NK-92 treated with Interleukin-12 subunit alpha and Interleukin-12 subunit beta, amount 100 ng/mL, for 24 hours (cell line): ENCODE measurements around the gene TRIM34.
"Not testable (repeated sequence)": the region's sequence is repeated elsewhere in the genome, so short reads cannot be mapped to it uniquely, and the experiment has no call there.

ENCODE experiments used
- DNase-seq: peaks from one replicate; lab custom pipeline; 2025; lab: John Stamatoyannopoulos, UW

Gene TRIM34, protein sequence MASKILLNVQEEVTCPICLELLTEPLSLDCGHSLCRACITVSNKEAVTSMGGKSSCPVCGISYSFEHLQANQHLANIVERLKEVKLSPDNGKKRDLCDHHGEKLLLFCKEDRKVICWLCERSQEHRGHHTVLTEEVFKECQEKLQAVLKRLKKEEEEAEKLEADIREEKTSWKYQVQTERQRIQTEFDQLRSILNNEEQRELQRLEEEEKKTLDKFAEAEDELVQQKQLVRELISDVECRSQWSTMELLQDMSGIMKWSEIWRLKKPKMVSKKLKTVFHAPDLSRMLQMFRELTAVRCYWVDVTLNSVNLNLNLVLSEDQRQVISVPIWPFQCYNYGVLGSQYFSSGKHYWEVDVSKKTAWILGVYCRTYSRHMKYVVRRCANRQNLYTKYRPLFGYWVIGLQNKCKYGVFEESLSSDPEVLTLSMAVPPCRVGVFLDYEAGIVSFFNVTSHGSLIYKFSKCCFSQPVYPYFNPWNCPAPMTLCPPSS

DNA sequence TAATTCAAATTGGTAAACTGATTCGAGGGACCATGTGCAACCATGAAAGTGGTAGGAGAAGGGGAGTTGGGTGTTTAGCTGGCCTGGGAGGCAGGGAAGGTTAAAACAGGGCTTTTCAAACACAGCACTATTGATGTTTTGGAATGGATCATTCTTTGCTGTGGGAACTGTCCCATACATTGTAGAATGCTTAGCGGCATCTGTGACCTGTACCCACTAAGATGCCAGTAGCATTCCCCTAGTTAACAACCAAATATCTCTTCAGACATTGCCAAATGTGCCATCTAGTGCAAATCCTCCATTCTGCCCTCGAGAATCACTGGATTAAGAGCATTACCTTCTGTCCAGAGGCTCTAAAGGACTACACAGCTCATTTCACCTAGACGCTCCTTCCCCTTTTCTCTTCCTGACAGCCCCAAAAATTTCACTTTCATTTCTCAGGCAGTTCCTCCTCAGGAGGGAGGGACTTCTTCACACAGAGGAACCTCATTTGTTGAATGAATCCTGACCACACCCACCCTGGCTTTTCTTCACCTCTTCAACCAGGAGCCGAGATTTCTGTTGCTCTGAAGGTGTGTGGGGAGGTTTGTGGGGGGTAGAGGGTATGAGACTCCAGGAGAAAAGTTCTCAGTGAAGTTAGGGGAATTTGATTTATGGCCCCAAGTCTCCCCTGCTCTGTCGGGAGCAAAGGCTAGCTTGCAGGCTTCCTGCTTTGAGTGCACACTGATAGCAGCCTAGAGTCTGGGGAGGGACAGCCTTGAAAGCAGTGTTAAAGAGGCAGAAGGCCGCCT, at the start of gene TRIM34:
TRIM34 (plus strand) TSS at position 513 of the 791 bp plus-strand sequence. CDS start 7,331 bp downstream, outside the sequence.
- DNase-seq, result peak; percentile 42

DNA sequence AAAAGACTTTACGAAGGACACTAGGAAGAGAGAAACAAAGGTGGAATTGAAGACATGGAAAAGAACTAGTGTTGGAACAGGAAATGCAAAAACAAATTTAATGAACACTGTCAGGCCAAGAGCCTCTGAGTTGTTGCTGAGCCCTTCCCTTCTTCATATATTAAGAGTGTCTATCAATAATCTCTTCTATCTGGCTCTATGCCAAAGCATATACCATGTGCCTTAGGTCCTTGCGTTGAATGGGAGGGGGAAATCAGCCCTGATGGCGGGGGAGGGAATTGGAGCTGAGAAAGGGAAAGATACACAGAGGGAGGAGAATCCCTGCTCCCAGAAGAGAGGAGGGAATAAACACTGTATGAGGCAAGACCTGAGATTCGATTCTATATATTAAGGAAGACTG, 49.6 kb upstream of the TRIM34 start:
- no peak for DNase-seq

DNA sequence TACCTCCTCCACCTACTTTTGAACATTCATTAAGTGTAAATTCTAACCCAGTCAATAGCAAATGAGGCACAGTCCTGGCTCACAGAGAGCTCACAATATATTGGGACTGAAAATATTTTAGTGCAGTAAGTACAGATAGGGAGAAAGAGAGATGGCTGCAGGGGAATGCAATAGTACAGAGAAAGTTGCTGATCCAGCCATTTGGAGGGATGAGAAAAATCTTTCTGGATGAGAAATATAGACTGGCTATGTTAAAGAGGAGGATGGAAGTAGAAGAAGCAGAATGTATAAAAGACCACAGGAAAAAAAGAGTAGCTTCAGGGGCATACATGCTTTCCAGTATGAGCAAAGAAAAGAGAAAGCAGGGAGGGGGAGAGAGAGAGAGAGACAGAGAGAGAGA, 47.7 kb upstream of the TRIM34 start:
- no peak for DNase-seq

DNA sequence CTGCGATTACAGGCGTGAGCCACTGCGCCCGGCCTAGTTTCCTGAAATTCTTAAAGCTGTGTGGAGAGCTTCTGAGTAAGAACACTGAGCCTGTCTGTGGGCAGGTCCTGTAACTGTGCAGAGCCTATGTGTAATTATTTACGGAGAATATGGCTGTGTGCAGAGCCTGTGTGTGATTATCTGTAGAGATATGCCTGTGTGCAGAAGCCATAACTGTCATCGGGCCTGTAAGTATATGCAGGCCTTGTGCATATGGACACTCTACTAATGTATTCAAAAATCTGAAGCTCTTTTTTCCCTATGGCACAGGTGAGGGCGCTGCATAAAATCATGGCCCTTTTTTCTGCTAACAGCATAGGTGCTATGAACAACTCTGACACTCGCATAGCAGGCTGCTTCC, 44.2 kb upstream of the TRIM34 start, which contains the start of gene OR52B6:
OR52B6 (plus strand) TSS at position 301 of the 400 bp plus-strand sequence; CDS start at position 301, 0 bp downstream.
- no peak for DNase-seq

DNA sequence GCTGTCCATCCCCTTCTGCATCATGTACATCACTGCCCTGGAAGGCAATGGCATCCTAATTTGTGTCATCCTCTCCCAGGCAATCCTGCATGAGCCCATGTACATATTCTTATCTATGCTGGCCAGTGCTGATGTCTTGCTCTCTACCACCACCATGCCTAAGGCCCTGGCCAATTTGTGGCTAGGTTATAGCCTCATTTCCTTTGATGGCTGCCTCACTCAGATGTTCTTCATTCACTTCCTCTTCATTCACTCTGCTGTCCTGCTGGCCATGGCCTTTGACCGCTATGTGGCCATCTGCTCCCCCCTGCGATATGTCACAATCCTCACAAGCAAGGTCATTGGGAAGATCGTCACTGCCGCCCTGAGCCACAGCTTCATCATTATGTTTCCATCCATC, 43.8 kb upstream of the TRIM34 start:
- no peak for DNase-seq

DNA sequence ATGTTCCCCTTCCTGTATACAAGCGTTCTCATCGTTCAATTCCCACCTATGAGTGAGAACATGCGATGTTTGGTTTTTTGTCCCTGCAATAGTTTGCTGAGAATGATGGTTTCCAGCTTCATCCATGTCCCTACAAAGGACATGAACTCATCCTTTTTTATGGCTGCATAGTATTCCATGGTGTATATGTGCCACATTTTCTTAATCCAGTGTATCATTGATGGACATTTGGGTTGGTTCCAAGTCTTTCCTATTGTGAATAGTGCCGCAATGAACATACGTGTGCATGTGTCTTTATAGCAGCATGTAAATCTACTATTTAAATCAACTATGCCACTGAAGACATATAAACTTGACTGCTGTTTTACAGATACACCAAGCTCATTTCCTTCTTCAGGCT, 40.3 kb upstream of the TRIM34 start:
- DNase-seq, result not testable (repeated sequence)

DNA sequence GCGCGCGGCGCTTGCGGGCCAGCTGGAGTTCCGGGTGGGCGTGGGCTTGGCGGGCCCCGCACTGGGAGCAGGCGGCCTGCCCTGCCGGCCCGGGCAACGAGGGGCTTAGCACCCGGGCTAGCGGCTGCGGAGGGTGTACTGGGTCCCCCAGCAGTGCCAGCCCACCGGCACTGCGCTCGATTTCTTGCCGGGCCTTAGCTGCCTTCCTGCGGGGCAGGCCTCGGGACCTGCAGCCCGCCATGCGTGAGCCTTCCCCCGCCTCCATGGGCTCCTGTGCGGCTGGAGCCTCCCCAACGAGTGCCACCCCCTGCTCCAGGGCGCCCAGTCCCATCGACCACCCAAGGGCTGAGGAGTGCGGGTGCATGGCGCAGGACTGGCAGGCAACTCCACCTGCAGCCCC, 34.9 kb upstream of the TRIM34 start:
- not testable (repeated sequence) for DNase-seq

DNA sequence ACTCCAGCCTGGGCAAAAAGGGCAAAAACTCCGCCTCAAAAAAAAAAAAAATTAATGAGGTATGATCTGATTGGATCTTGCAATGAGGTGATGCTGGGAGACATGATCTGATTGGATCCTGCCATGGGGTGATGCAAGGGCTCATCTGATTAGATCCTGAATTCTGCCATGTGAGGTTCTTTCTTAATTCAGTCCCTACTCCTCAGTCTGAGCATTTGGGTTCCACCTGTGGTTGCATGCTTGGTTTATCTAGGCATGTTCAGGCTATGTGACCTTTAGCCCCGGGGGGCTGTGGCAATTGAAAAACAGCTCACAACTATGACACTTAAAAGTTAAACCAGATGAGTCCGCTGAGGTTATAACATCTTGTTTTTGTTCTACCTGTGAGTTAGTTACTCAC, 33.2 kb upstream of the TRIM34 start:
- DNase-seq, result no peak

DNA sequence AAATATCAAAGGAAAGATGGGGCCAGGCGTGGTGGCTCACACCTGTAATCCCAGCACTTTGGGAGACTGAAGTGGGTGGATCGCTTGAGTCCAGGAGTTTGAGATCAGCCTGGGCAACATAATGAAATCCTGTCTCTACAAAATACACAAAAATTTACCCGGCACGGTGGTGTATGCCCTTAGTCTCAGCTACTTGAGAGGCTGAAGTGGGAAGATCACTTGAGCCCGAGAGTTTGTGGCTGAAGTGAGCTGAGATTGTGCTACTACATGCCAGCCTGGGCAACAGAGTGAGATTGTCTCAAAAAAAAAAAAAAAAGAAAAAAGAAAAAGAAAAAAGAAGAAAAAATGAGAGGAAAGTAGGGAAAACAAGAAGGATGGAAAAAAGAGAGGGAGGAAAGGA, 32.2 kb upstream of the TRIM34 start:
- DNase-seq, result no peak

DNA sequence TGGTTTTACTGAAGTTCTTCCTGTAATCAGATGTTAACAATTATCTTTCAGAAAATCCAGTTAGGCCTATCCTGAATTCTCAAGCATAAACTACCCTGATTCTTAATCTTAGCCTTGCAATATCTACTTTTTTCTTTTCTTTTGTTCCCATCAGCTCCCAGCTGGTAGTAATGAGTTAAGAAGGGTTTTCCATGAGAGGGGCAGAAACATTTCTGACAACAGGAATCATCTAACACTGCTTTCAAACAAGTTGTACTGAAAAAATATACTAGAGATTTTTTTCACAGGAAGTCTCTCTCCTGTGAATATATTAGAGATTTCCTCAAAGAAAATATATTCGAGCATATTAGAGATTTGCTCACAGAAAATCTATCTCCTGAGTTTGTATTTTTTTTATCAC, 31.7 kb upstream of the TRIM34 start:
- no peak for DNase-seq

DNA sequence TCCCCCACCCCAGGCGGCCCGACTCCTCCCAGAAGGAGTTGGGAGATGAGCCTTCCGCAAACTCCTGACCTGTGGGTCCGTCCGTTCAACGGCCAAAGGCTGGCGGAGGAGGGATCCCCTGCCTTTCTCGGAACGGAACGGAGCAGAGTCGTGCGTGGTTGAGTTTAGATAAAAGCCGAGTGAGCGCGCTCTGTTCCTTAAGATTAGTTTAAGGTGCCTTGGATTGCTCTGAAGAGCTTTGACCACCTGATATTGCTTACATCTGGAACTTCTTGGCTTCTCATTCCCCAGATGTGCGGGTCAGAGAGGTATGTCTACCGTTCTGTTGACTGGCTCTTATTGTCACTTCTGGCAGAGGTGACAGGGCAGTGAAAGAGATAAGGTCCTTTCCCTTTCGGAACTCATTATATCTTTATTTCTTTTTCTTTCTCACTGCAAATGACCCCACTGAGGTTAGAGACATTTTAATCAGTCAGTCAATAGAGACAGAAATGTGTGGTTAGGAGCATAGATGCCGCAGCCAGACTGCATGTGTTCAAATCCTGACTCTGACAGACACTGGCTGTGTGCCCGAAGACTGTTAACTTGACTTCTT, 28.1 kb upstream of the TRIM34 start, which contains the start of gene TRIM6:
TRIM6 (plus strand) TSS at position 31 of the 595 bp plus-strand sequence; CDS start at position 292, 261 bp downstream.
- no peak for DNase-seq

DNA sequence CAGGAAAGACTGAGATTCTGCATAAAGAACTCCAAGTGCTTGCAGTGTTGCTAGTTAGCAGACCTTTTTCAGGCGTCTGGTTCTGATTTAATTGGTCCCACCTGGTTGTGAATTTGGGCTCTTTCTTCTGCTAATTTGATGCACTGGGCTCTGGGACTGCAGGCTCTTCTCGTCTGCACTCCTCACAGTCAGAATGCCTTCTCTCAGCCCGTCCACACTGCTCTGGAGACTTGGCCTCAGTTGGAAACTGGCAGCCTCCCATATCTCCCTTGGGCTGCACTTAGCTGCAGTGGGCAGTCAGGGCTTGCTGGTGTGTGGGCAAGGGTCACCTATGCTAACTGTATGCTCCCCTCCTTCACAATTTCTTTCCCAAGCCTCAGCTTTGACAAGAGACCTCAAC, 26.8 kb upstream of the TRIM34 start:
- DNase-seq, result no peak

DNA sequence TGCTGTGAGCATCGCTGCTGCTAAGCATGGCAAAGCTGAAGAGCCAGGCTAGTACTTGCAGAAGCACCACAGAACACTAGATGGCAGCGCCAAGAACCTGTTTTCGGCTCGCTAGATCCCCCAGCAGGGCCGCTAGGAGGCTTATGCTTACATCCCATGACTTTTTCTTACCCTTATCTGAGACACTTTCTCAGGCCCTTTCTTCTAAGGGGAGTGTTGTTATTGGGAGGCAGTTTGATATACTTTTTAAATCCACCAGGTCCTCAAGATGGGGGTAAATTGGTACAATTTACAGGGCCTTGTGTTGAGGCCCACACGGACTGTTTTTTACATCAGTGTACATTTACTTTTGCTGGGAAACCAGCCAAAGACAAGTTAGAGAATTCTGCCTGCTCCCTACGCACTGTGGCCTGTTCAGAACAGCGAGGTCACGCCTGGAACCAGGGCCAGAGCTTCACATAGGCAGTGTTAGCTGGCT, 24.4 kb upstream of the TRIM34 start:
- peak; percentile 26 for DNase-seq

DNA sequence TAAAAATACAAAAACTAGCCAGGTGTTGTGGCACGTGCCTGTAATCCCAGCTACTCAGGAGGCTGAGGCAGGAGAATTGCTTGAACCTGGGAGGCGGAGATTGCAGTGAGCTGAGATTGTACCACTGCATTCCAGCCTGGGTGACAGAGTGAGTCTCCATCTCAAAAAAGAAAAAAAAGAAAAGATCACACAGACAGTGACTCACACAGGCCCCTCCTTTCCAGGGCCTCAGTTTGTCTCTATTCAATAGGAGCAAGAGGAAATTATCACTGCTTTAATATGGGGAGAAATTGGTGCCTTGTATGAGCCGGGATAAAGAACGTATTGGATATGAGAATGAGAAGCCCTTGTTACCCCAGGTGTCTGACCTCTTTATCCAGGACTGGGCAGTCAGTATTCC, 22.0 kb upstream of the TRIM34 start:
- DNase-seq, result not testable (repeated sequence)

DNA sequence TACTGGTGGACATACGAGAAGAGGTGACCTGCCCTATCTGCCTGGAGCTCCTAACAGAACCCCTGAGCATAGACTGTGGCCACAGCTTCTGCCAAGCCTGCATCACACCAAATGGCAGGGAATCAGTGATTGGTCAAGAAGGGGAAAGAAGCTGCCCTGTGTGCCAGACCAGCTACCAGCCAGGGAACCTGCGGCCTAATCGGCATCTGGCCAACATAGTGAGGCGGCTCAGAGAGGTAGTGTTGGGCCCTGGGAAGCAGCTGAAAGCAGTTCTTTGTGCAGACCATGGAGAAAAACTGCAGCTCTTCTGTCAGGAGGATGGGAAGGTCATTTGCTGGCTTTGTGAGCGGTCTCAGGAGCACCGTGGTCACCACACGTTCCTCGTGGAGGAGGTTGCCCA, 21.5 kb upstream of the TRIM34 start:
- no peak for DNase-seq

DNA sequence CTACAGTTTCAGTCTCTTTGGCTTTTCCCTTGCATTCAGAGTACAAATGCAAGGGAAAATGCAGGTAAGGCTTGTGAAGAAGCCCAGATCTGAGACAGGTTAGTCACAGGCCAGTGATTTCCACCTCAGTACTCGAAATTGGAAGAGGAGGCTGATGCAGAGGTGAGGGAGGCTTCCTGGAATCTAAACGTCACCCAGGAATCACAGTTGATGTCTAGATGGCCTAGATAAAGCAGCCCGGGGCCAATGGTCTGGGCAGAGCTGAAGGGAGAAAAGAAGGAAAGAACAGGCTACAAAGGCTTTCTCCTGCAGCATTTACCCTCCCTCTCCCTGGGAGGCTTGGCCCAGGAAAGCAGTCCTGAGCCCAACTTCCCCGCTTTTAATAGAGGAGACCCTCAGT, 19.9 kb upstream of the TRIM34 start:
- DNase-seq, result no peak

DNA sequence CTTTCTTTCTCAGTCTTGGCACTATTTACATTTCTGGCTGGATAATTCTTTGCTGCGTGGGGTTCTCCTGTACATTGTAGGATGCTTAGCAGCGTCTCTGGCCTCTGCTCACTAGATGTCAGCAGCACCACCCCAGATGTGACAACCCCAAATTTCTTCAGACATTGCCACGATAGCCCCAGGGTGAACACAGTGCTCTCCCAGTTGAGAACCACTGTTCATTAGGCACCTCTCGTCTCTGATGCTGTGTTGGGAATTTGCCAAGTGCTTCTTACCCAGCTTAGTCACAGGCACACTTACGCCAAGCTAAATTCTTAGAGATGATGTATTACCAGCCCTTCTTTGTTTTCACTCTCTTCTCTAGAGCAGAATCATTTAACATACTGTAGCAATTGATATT, 19.0 kb upstream of the TRIM34 start:
- no peak for DNase-seq

DNA sequence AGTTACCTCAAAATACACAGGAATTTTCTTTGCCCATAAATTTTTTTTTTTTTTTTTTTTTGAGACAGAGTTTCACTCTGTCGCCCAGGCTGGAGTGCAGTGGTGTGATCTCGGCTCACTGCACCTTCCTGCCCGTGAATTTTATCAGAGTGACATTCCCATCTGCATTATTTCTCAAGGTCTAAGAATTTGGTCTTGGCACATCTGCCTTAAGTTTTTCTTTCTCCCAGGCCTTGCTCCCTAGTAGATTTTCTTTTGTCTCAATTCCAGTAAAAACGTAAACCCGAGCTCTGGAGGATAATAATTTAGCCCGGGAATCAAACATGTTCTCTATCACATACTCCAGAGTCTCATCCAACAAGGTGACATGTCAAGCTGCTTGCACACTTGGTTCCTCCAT, 16.0 kb upstream of the TRIM34 start:
- DNase-seq, result no peak

DNA sequence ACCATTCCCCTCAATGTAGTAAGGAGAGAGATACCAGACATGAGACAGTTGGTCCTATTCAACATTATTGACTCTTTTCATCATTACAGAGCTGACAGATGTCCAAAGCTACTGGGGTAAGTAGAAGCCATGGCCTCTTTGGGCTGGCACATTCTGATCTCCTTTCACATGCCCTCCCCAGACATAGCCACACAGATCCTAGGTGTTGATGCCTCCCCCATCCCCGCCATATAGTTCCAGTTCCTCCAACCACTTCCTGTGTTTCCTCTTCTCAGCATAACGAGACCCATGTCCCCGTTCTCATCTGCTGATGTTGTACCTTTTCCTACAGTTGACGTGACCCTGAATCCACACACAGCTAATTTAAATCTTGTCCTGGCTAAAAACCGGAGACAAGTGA, 14.4 kb upstream of the TRIM34 start:
- DNase-seq, result no peak

DNA sequence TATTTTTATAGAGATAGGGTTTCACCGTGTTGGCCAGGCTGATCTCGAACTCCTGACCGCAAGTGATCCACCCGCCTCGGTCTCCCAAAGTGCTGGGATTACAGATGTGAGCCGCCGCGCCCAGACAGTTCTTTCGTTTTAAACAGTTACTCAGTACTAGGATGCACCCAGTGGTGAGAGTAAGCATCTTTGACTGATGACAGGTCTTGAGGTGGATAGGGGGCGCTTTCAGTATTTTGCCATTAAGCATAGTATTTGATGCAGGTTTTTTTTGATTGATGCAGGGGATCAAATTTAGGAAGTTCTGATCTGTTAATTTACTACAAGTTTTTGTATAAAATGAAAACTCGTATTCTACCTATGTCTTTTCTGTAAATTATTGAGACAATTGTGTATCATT, 13.2 kb upstream of the TRIM34 start:
- DNase-seq, result no peak

DNA sequence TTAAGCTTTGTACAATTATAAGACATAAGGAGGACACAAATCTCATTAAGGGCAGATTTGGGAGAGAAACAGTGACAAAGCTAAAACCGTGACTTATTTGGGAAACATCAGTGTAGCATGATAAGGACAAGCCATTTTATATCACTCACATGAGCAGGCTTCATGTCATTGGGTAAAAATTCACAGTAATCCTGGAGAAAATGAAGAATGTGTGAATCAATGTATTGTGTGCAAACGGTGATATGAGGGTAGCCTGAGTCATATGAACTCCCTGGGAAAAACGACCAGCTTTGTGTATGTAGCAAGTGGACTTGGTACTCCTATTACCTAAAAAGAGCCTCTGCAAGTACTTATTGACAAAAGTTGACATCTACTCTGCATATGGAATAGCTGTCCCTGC, 6.0 kb upstream of the TRIM34 start:
- DNase-seq, result no peak
